Parathyroid adenoma (tissue), 2 donors: ENCODE measurements around the gene PSRC1.

Experiments used
- H2AFZ ChIP-seq: fragments of 300-600 bp; sonication (generic); one replicate; pipeline ENCODE4 v1.7.0; 2017; ENCODE audit warnings: antibody characterized with exemption, mild to moderate bottlenecking
- H3K27ac ChIP-seq: fragments of 300-600 bp; sonication (generic); one replicate; pipeline ENCODE4 v1.7.0; 2017
- H3K27me3 ChIP-seq: fragments of 300-600 bp; sonication (generic); one replicate; pipeline ENCODE4 v1.7.0; 2017; ENCODE audit warnings: low read length; ENCODE audit not compliant: control insufficient read depth, insufficient read depth
- H3K36me3 ChIP-seq: fragments of 300-600 bp; sonication (generic); one replicate; pipeline ENCODE4 v1.7.0; 2017; ENCODE audit warnings: low read length; ENCODE audit not compliant: control insufficient read depth, insufficient read depth
- H3K4me1 ChIP-seq: fragments of 300-600 bp; sonication (generic); one replicate; pipeline ENCODE4 v1.7.0; 2017; ENCODE audit warnings: control low read depth
- H3K4me2 ChIP-seq: fragments of 300-600 bp; sonication (generic); one replicate; pipeline ENCODE4 v1.7.0; 2017; ENCODE audit warnings: low read length
- H3K4me3 ChIP-seq: fragments of 300-600 bp; sonication (generic); one replicate; pipeline ENCODE4 v1.7.0; 2017; ENCODE audit warnings: low read depth, low read length
- H3K79me2 ChIP-seq: fragments of 300-600 bp; sonication (generic); one replicate; pipeline ENCODE4 v1.7.0; 2017; ENCODE audit warnings: control low read depth
- H3K9ac ChIP-seq: fragments of 300-600 bp; sonication (generic); one replicate; pipeline ENCODE4 v1.7.0; 2017; ENCODE audit warnings: mild to moderate bottlenecking
- H3K9me3 ChIP-seq: fragments of 300-600 bp; sonication (generic); one replicate; pipeline ENCODE4 v1.7.0; 2017; ENCODE audit warnings: low read length; ENCODE audit not compliant: control insufficient read depth
- TF ChIP-seq, protein P1 (sequence below): fragments of 300-600 bp; sonication (generic); IDR thresholded peaks from one replicate; pipeline ENCODE4 v1.7.0; 2017; ENCODE audit warnings: antibody characterized with exemption, mild to moderate bottlenecking
- donor health status: primary hyperparathyroidism.

The PSRC1 gene

GRCh38 chr1:109267743-109268300 is 15.1 kb downstream of the PSRC1 start:
- H3K9ac ChIP-seq, result no peak overlapping the region
- H3K4me3 ChIP-seq, result no peak overlapping the region
- no peak overlapping the region for H3K27ac ChIP-seq
- H3K4me2 ChIP-seq, result no peak overlapping the region
- TF ChIP-seq, protein P1, sequence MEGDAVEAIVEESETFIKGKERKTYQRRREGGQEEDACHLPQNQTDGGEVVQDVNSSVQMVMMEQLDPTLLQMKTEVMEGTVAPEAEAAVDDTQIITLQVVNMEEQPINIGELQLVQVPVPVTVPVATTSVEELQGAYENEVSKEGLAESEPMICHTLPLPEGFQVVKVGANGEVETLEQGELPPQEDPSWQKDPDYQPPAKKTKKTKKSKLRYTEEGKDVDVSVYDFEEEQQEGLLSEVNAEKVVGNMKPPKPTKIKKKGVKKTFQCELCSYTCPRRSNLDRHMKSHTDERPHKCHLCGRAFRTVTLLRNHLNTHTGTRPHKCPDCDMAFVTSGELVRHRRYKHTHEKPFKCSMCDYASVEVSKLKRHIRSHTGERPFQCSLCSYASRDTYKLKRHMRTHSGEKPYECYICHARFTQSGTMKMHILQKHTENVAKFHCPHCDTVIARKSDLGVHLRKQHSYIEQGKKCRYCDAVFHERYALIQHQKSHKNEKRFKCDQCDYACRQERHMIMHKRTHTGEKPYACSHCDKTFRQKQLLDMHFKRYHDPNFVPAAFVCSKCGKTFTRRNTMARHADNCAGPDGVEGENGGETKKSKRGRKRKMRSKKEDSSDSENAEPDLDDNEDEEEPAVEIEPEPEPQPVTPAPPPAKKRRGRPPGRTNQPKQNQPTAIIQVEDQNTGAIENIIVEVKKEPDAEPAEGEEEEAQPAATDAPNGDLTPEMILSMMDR, result no peak
- no peaks in the 10 kb centered on the region for H3K4me1 ChIP-seq
- no peaks in the 10 kb centered on the region for H3K36me3 ChIP-seq
- no peaks in the 10 kb centered on the region for H3K79me2 ChIP-seq
- H2AFZ ChIP-seq, result no peak overlapping the region
- no peaks in the 10 kb centered on the region for H3K9me3 ChIP-seq
- no peaks in the 10 kb centered on the region for H3K27me3 ChIP-seq

- H3K9ac ChIP-seq, result no peak overlapping the region
- H3K4me3 ChIP-seq, result no peak overlapping the region
- TF ChIP-seq, protein P1, result no peak
- no peak overlapping the region for H2AFZ ChIP-seq
- no peaks in the 10 kb centered on the region for H3K27me3 ChIP-seq
- no peak overlapping the region for H3K4me2 ChIP-seq
- no peaks in the 10 kb centered on the region for H3K36me3 ChIP-seq
- no peaks in the 10 kb centered on the region for H3K9me3 ChIP-seq
- H3K27ac ChIP-seq, result no peak overlapping the region
- H3K79me2 ChIP-seq, result no peaks in the 10 kb centered on the region
- no peaks in the 10 kb centered on the region for H3K4me1 ChIP-seq
Measured at GRCh38 chr1:109266965-109267364, 16.0 kb downstream of the PSRC1 start.

DNA sequence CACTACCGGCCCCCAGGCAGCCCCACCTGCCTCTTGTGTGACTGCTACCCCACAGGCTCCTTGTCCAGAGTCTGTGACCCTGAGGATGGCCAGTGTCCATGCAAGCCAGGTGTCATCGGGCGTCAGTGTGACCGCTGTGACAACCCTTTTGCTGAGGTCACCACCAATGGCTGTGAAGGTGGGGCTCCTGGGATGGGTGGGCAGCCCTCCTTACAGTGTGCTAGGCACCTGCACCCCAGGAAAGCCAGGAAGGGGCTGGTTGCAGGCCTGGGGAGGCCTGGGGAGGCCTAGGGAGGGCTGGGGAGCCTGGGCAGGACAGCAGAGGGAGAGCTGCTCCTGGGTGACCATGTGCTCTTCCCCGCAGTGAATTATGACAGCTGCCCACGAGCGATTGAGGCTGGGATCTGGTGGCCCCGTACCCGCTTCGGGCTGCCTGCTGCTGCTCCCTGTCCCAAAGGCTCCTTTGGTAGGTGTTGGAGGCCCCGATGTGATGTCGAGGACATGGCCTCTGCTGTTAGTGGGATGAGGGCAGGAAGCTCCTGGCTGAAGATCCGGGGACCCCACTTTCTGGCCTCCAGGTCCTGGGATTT is 17.1 kb downstream of the PSRC1 start:
- Histone ChIP-seq H3K4me2 (no peak overlapping the region), H3K27ac (no peak overlapping the region), H3K4me3 (no peak overlapping the region), H3K9me3 (no peaks in the 10 kb centered on the region), H3K4me1 (no peaks in the 10 kb centered on the region), H3K27me3 (no peaks in the 10 kb centered on the region), H3K9ac (no peak overlapping the region), H3K36me3 (no peaks in the 10 kb centered on the region), H3K79me2 (no peaks in the 10 kb centered on the region), H2AFZ (no peak overlapping the region)
- TF ChIP-seq, protein P1, result no peak

- Histone ChIP-seq H3K4me1 (no peaks in the 10 kb centered on the region), H3K27me3 (no peaks in the 10 kb centered on the region), H2AFZ (no peak overlapping the region), H3K9me3 (no peaks in the 10 kb centered on the region), H3K36me3 (no peaks in the 10 kb centered on the region), H3K4me3 (no peak overlapping the region), H3K4me2 (no peak overlapping the region), H3K27ac (no peak overlapping the region), H3K79me2 (no peaks in the 10 kb centered on the region), H3K9ac (no peak overlapping the region)
- TF ChIP-seq, protein P1, result no peak
Measured at GRCh38 chr1:109265016-109265415, 17.9 kb downstream of the PSRC1 start.

DNA sequence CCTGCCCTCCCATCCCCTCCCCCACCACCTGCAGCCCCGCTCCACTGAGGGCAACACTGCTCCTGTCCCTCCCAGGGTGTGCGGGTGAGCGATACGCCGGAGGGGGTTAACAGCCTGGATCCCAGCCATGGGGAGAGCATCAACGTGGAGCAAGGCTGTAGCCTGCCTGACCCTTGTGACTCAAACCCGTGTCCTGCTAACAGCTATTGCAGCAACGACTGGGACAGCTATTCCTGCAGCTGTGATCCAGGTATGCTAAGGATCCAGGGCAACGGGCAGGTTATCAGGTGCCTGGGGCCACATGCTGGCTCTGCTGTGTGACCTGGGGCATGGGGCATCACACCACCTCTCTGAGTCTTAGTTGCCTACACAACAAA is 18.6 kb downstream of the PSRC1 start:
- TF ChIP-seq, protein P1, result no peak
- Histone ChIP-seq H3K36me3 (no peaks in the 10 kb centered on the region), H2AFZ (no peak overlapping the region), H3K27me3 (no peaks in the 10 kb centered on the region), H3K9ac (no peak overlapping the region), H3K4me1 (no peaks in the 10 kb centered on the region), H3K4me3 (no peak overlapping the region), H3K4me2 (no peak overlapping the region), H3K27ac (no peak overlapping the region), H3K9me3 (no peaks in the 10 kb centered on the region), H3K79me2 (no peaks in the 10 kb centered on the region)
